Liver (tissue), 9 donors: ENCODE results near the gene AUNIP. TPM values are rescaled to one million over a fixed set of nuclear protein-coding genes. Genes with fewer than 3 reads are reported as not detected.
A peak's percentile ranks its signal among the peaks of the same experiment; 100 is the strongest.

ENCODE experiments used
- DNase-seq: peaks from one replicate; pipeline ENCODE4 v3.0.0-alpha.2; 2017; ENCODE audit warnings: low spot score
- H3K27ac ChIP-seq, 2 donors: one replicate each; pipeline ENCODE4 v1.7.0; 2013; ENCODE audit warnings: inconsistent platforms in 2 of 2, low read length in 2 of 2, control low read depth in 1 of 2, low read depth in 1 of 2, mild to moderate bottlenecking in 1 of 2
- H3K27me3 ChIP-seq, 4 donors: one replicate each; pipeline versions ENCODE4 v1.6.1 to v1.7.0; 2013; ENCODE audit warnings: low read length in 3 of 4, inconsistent platforms in 1 of 4, mild to moderate bottlenecking in 1 of 4, moderate library complexity in 1 of 4; ENCODE audit not compliant: control insufficient read depth in 4 of 4, insufficient read depth in 4 of 4
- H3K36me3 ChIP-seq, 4 donors: one replicate each; pipeline versions ENCODE4 v1.6.1 to v1.7.0; 2013; ENCODE audit warnings: low read length in 3 of 4, mild to moderate bottlenecking in 3 of 4, low read depth in 1 of 4, moderate library complexity in 1 of 4; ENCODE audit not compliant: control insufficient read depth in 4 of 4, insufficient read depth in 3 of 4
- H3K4me1 ChIP-seq, 4 donors: one replicate each; pipeline versions ENCODE4 v1.6.1 to v1.7.0; 2013; ENCODE audit warnings: low read length in 3 of 4, mild to moderate bottlenecking in 3 of 4, moderate library complexity in 1 of 4; ENCODE audit not compliant: control insufficient read depth in 4 of 4, insufficient read depth in 4 of 4
- H3K4me3 ChIP-seq, 3 donors: one replicate each; pipeline versions ENCODE4 v1.6.1 to v1.7.0; 2013; ENCODE audit warnings: low read length in 3 of 3, control low read depth in 1 of 3, low read depth in 1 of 3, mild to moderate bottlenecking in 1 of 3
- H3K9ac ChIP-seq, 2 donors: one replicate each; pipeline ENCODE4 v1.7.0; 2013; ENCODE audit warnings: low read length in 2 of 2, mild to moderate bottlenecking in 2 of 2, moderate library complexity in 2 of 2, control low read depth in 1 of 2, low read depth in 1 of 2
- H3K9me3 ChIP-seq, 4 donors: one replicate each; pipeline versions ENCODE4 v1.6.1 to v1.7.0; 2013; ENCODE audit warnings: low read length in 3 of 4; ENCODE audit not compliant: control insufficient read depth in 4 of 4
- EGR1 ChIP-seq, 2 donors: IDR thresholded peaks; 2 replicates each; pipeline ENCODE4 v1.6.1; 2016 to 2018; ENCODE audit warnings: antibody characterized with exemption in 2 of 2, low read depth in 2 of 2
- FOXA1 ChIP-seq: IDR thresholded peaks from 2 replicates; pipeline ENCODE4 v1.6.1; 2016; ENCODE audit warnings: antibody characterized with exemption
- FOXA2 ChIP-seq: IDR thresholded peaks from 2 replicates; pipeline ENCODE4 v1.6.1; 2016; ENCODE audit warnings: antibody characterized with exemption
- GABPA ChIP-seq, 2 donors: IDR thresholded peaks in 1 of 2; conservative IDR thresholded peaks in 1 of 2; 2 replicates each; pipeline ENCODE4 v1.6.1; 2016; ENCODE audit warnings: antibody characterized with exemption in 2 of 2, mild to moderate bottlenecking in 1 of 2, moderate library complexity in 1 of 2
- HNF4A ChIP-seq, 2 donors: conservative IDR thresholded peaks; 2 replicates each; pipeline ENCODE4 v1.6.1; 2016; ENCODE audit warnings: antibody characterized with exemption in 2 of 2, mild to moderate bottlenecking in 2 of 2
- HNF4G ChIP-seq: IDR thresholded peaks from 2 replicates; pipeline ENCODE4 v1.6.1; 2016; ENCODE audit warnings: antibody characterized with exemption
- JUND ChIP-seq, 2 donors: IDR thresholded peaks; 2 replicates each; pipeline ENCODE4 v1.6.1; 2016; ENCODE audit warnings: antibody characterized with exemption in 2 of 2
- RAD21 ChIP-seq, 2 donors: IDR thresholded peaks; 2 replicates each; pipeline ENCODE4 v1.6.1; 2016; ENCODE audit warnings: antibody characterized with exemption in 2 of 2, mild to moderate bottlenecking in 2 of 2
- RXRA ChIP-seq, 2 donors: IDR thresholded peaks; 2 replicates each; pipeline ENCODE4 v1.6.1; 2017 to 2018; ENCODE audit warnings: antibody characterized with exemption in 2 of 2, mild to moderate bottlenecking in 1 of 2
- SP1 ChIP-seq: IDR thresholded peaks from 2 replicates; pipeline ENCODE4 v1.6.1; 2018; ENCODE audit warnings: antibody characterized with exemption, mild to moderate bottlenecking
- TAF1 ChIP-seq: conservative IDR thresholded peaks from 2 replicates; pipeline ENCODE4 v1.6.1; 2016; ENCODE audit warnings: antibody characterized with exemption, mild to moderate bottlenecking
- WGBS: extraction: QIAGEN DNeasy Blood & Tissue Kit; methylation state at CpG from one replicate; pipeline ENCODE4 v1.1.7; 2013; 5-methylcytosine and 5-hydroxymethylcytosine counted together
- polyA plus RNA-seq, 2 donors: library from polyadenylated mRNA; stranded (reverse) in 1 of 2; unstranded in 1 of 2; fragments of 200-250 nt in 1 of 2; fragments of >200 nt in 1 of 2; fragmentation: Nextera tagmentation in 1 of 2; extraction: Ambion mirVana in 1 of 2; gene quantifications; one replicate each; pipeline versions ENCODE4 v1.2.1 to v1.2.3, GENCODE V29; 2013 to 2015
- total RNA-seq, 2 donors: library from RNA; depleted of rRNA; stranded (reverse); fragments of >200 nt; gene quantifications; one replicate each; pipeline ENCODE4 v1.2.3, GENCODE V29; 2014
- TF ChIP-seq, protein P1 (sequence below): IDR thresholded peaks from 2 replicates; pipeline ENCODE4 v1.6.1; 2016; ENCODE audit warnings: antibody characterized with exemption, mild to moderate bottlenecking
- TF ChIP-seq, protein P2 (sequence below): IDR thresholded peaks from 2 replicates; pipeline ENCODE4 v1.6.1; 2016; ENCODE audit warnings: antibody characterized with exemption
- TF ChIP-seq, protein P3 (sequence below): IDR thresholded peaks from 2 replicates; pipeline ENCODE4 v1.6.1; 2016; ENCODE audit warnings: antibody characterized with exemption
- TF ChIP-seq, protein P4 (sequence below): fragments of 150-350 bp; IDR thresholded peaks from 2 replicates; pipeline ENCODE4 v1.5.1; 2017; ENCODE audit warnings: improper control_type of control experiment, low read depth, low read length; ENCODE audit not compliant: missing input control
- donor health status: healthy.
- donor health status: healthy.
- donor health status: healthy.
- donor health status: healthy.
- donor health status: healthy.

Gene AUNIP
- total and polyA plus RNA-seq, 4 donors: 0.18 to 9.0 (median 0.56) TPM; not detected in 1

DNA sequence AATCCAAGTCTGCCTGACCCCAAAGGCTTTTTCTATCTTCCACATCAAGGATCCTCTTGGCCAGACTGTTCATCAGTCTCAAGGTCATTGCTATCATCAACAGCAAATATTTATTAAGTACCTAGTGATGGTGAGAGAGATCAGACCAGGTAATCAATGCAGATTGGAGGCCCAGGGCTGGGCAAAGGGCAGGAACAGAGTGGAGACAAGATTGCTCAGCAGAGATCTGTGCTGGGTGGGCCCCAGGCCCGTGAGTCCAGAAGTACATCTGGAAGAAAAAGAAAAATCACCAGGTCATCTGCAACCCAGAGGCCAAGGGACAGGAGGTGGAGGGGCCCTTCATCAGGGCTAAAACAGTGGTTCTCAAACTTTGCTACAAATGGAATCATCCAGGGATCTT lies 26.3 kb upstream of the AUNIP start (continued):
- peak in 1 of 2 donors; percentile 13 for TF ChIP-seq HNF4A (conservative IDR thresholded peaks at IDR 0.05)

DNA sequence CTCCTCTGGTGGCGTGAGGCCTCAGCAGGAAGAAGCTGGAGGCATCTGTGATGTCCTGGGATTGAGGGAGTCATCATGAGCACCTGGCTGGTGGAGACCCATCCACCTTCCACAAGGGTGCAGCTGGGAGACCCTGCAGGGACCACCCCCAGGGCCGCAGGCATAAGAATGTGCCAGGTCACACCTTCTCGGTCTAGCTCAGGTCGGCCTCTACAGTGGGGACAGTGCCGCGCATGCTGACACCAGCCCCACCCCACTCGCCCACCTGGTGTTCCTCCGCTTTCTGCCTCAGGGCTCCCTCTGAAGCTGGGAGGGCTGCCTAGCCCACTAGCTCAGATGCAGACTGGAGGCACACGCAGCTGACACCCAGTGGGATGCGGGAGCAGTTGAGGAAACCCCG lies 22.0 kb upstream of the AUNIP start:
- DNase-seq: no peak
- Histone ChIP-seq H3K27me3 (no peaks in the 10 kb centered on the region), H3K4me1 (peaks cover 6 to 32% (median 17%) of the 10 kb centered on the region in 4 donors), H3K36me3 (no peaks in the 10 kb centered on the region), H3K27ac (no peak overlapping the region), H3K9ac (no peak overlapping the region), H3K9me3 (no peaks in the 10 kb centered on the region), H3K4me3 (no peak overlapping the region)
- 96% methylated on average over 11 of the region's 11 CpGs for WGBS
- TF ChIP-seq EGR1 (IDR thresholded peaks at IDR 0.05; ENCODE audit: low read depth in 2 of 2): no peak
- TF ChIP-seq GABPA (IDR thresholded peaks at IDR 0.05 in 1 of 2, conservative IDR thresholded peaks at IDR 0.05 in 1 of 2): no peak
- TF ChIP-seq TAF1: no peak
- TF ChIP-seq HNF4G: no peak
- no peak for TF ChIP-seq RXRA (IDR thresholded peaks at IDR 0.05)
- TF ChIP-seq, protein P1, sequence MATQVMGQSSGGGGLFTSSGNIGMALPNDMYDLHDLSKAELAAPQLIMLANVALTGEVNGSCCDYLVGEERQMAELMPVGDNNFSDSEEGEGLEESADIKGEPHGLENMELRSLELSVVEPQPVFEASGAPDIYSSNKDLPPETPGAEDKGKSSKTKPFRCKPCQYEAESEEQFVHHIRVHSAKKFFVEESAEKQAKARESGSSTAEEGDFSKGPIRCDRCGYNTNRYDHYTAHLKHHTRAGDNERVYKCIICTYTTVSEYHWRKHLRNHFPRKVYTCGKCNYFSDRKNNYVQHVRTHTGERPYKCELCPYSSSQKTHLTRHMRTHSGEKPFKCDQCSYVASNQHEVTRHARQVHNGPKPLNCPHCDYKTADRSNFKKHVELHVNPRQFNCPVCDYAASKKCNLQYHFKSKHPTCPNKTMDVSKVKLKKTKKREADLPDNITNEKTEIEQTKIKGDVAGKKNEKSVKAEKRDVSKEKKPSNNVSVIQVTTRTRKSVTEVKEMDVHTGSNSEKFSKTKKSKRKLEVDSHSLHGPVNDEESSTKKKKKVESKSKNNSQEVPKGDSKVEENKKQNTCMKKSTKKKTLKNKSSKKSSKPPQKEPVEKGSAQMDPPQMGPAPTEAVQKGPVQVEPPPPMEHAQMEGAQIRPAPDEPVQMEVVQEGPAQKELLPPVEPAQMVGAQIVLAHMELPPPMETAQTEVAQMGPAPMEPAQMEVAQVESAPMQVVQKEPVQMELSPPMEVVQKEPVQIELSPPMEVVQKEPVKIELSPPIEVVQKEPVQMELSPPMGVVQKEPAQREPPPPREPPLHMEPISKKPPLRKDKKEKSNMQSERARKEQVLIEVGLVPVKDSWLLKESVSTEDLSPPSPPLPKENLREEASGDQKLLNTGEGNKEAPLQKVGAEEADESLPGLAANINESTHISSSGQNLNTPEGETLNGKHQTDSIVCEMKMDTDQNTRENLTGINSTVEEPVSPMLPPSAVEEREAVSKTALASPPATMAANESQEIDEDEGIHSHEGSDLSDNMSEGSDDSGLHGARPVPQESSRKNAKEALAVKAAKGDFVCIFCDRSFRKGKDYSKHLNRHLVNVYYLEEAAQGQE: no peak
- no peak for TF ChIP-seq FOXA1
- TF ChIP-seq FOXA2: no peak
- no peak for TF ChIP-seq SP1
- TF ChIP-seq JUND (IDR thresholded peaks at IDR 0.05): no peak
- TF ChIP-seq, protein P2, sequence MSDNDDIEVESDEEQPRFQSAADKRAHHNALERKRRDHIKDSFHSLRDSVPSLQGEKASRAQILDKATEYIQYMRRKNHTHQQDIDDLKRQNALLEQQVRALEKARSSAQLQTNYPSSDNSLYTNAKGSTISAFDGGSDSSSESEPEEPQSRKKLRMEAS: no peak
- TF ChIP-seq, protein P3, sequence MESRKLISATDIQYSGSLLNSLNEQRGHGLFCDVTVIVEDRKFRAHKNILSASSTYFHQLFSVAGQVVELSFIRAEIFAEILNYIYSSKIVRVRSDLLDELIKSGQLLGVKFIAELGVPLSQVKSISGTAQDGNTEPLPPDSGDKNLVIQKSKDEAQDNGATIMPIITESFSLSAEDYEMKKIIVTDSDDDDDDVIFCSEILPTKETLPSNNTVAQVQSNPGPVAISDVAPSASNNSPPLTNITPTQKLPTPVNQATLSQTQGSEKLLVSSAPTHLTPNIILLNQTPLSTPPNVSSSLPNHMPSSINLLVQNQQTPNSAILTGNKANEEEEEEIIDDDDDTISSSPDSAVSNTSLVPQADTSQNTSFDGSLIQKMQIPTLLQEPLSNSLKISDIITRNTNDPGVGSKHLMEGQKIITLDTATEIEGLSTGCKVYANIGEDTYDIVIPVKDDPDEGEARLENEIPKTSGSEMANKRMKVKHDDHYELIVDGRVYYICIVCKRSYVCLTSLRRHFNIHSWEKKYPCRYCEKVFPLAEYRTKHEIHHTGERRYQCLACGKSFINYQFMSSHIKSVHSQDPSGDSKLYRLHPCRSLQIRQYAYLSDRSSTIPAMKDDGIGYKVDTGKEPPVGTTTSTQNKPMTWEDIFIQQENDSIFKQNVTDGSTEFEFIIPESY: no peak
- TF ChIP-seq, protein P4, sequence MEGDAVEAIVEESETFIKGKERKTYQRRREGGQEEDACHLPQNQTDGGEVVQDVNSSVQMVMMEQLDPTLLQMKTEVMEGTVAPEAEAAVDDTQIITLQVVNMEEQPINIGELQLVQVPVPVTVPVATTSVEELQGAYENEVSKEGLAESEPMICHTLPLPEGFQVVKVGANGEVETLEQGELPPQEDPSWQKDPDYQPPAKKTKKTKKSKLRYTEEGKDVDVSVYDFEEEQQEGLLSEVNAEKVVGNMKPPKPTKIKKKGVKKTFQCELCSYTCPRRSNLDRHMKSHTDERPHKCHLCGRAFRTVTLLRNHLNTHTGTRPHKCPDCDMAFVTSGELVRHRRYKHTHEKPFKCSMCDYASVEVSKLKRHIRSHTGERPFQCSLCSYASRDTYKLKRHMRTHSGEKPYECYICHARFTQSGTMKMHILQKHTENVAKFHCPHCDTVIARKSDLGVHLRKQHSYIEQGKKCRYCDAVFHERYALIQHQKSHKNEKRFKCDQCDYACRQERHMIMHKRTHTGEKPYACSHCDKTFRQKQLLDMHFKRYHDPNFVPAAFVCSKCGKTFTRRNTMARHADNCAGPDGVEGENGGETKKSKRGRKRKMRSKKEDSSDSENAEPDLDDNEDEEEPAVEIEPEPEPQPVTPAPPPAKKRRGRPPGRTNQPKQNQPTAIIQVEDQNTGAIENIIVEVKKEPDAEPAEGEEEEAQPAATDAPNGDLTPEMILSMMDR: no peak
- TF ChIP-seq RAD21 (IDR thresholded peaks at IDR 0.05): no peak
